GM12878 (cell line): Measurements from ENCODE around the gene TFB1M. TPM values are rescaled to one million over a fixed set of nuclear protein-coding genes. Genes with fewer than 3 reads are reported as not detected.
A peak's percentile ranks its signal among the peaks of the same experiment; 100 is the strongest.

Experiments
- ATAC-seq: fragments of 200-7000 bp; cut with Tn5 transposase; 3 replicates; pipeline ENCODE4 v1.9.1; 2020; ENCODE audit warnings: mild to moderate bottlenecking, moderate library complexity
- BruUV-seq: library from RNA; stranded (reverse); fragments of 400-500 nt; replicated peaks from 2 replicates; lab custom pipeline; 2021; lab: Mats Ljungman, UMichigan
- CTCF ChIA-PET: fragments of 300-600 bp; sonication (Branson Sonifier 250); formaldehyde crosslinking; extraction: SDS; loops from one replicate; lab custom pipeline; 2021; ENCODE audit warnings: inconsistent platforms; lab: Yijun Ruan, JAX
- POLR2A ChIA-PET: fragments of 350-600 bp; formaldehyde crosslinking; extraction: SDS; loops from one replicate; lab custom pipeline; 2021; ENCODE audit warnings: inconsistent platforms; lab: Charles Lee
- RAD21 ChIA-PET: fragments of 300-600 bp; sonication (Branson Sonifier 250); formaldehyde crosslinking; loops from one replicate; lab custom pipeline; 2023; ENCODE audit warnings: antibody characterized with exemption; ENCODE audit not compliant: unreplicated experiment; lab: Charles Lee
- SMC1A ChIA-PET: fragments of 300-600 bp; sonication (Branson Sonifier 250); formaldehyde crosslinking; loops from one replicate; lab custom pipeline; 2023; ENCODE audit not compliant: unreplicated experiment, uncharacterized antibody; lab: Charles Lee
- DNase-seq: peaks from one replicate; pipeline ENCODE4 v3.0.0-alpha.2; 2011; ENCODE audit warnings: low read depth, low spot score
- FAIRE-seq: peaks from 3 replicates; lab custom pipeline; 2011; peaks lifted over from hg19 to GRCh38; lab: Jason Lieb, UNC
- H2AFZ ChIP-seq: 2 replicates; pipeline ENCODE4 v1.6.0; 2011; ENCODE audit warnings: low read depth, low read length, control low read depth; ENCODE audit not compliant: control insufficient read depth
- H3K27ac ChIP-seq: 2 replicates; pipeline ENCODE4 v1.5.1; 2011; ENCODE audit warnings: control low read depth; ENCODE audit not compliant: control insufficient read depth, insufficient read depth
- H3K27me3 ChIP-seq, 2 experiments: replicated peaks in 1 of 2; 2 replicates each; pipeline versions ENCODE4 v1.6.0 to v1.6.1; 2011; ENCODE audit warnings: low read length in 1 of 2; ENCODE audit not compliant: control insufficient read depth in 2 of 2, insufficient read depth in 2 of 2
- H3K36me3 ChIP-seq, 2 experiments: 2 replicates each; pipeline ENCODE4 v1.5.1; 2011; ENCODE audit warnings: low read length in 1 of 2; ENCODE audit not compliant: control insufficient read depth in 2 of 2, insufficient read depth in 2 of 2
- H3K4me1 ChIP-seq: 2 replicates; pipeline ENCODE4 v1.6.1; 2011; ENCODE audit warnings: mild to moderate bottlenecking, low read length, moderate library complexity, mixed read lengths; ENCODE audit not compliant: control insufficient read depth, insufficient read depth
- H3K4me2 ChIP-seq: 2 replicates; pipeline ENCODE4 v1.6.0; 2011; ENCODE audit warnings: control low read depth; ENCODE audit not compliant: control insufficient read depth, insufficient read depth
- H3K4me3 ChIP-seq: fragments of 200-600 bp; sonication (generic); 2 replicates; pipeline ENCODE4 v1.5.1; 2016
- H3K79me2 ChIP-seq: 2 replicates; pipeline ENCODE4 v1.6.0; 2011; ENCODE audit warnings: low read length; ENCODE audit not compliant: control insufficient read depth, insufficient read depth
- H3K9ac ChIP-seq: 2 replicates; pipeline ENCODE4 v1.8.0; 2011; ENCODE audit warnings: low read length, control low read depth, mixed read lengths; ENCODE audit not compliant: control insufficient read depth, insufficient read depth
- H3K9me3 ChIP-seq: replicated peaks from 3 replicates; pipeline ENCODE4 v1.5.1; 2011; ENCODE audit warnings: mild to moderate bottlenecking, low read length; ENCODE audit not compliant: control insufficient read depth, insufficient read depth
- H4K20me1 ChIP-seq: 2 replicates; pipeline ENCODE4 v1.6.0; 2011; ENCODE audit not compliant: control insufficient read depth, insufficient read depth
- BHLHE40 ChIP-seq, 2 experiments: fragments of 450-650 bp in 1 of 2; IDR thresholded peaks; 2 replicates each; pipeline ENCODE4 v1.6.1; 2011 to 2017; ENCODE audit warnings: low read depth in 2 of 2, borderline replicate concordance in 1 of 2, improper control_type of control experiment in 1 of 2, low read length in 1 of 2, mild to moderate bottlenecking in 1 of 2
- FOS ChIP-seq: IDR thresholded peaks from 3 replicates; pipeline ENCODE4 v1.6.1; 2011; ENCODE audit warnings: borderline replicate concordance; ENCODE audit not compliant: insufficient read length; ENCODE audit errors: extremely low read depth
- IKZF1 ChIP-seq: fragments of 450-650 bp; conservative IDR thresholded peaks from 2 replicates; pipeline ENCODE4 v1.6.1; 2017; ENCODE audit warnings: antibody characterized with exemption, mild to moderate bottlenecking
- IKZF2 ChIP-seq, 2 experiments: fragments of 450-650 bp; IDR thresholded peaks; 2 replicates each; pipeline ENCODE4 v1.6.1; 2017; ENCODE audit warnings: mild to moderate bottlenecking in 2 of 2, moderate library complexity in 2 of 2
- PAX8 ChIP-seq: fragments of 450-650 bp; IDR thresholded peaks from 2 replicates; pipeline ENCODE4 v1.6.1; 2017; ENCODE audit warnings: mild to moderate bottlenecking, moderate library complexity
- SP1 ChIP-seq: IDR thresholded peaks from one replicate; pipeline ENCODE4 v1.6.1; 2011; ENCODE audit warnings: low read depth, low read length
- ZBED1 ChIP-seq: IDR thresholded peaks from 2 replicates; pipeline ENCODE4 v1.6.1; 2016; ENCODE audit warnings: borderline replicate concordance
- ZNF217 ChIP-seq: fragments of 450-650 bp; IDR thresholded peaks from 2 replicates; pipeline ENCODE4 v1.6.1; 2017; ENCODE audit warnings: antibody characterized with exemption, mild to moderate bottlenecking
- WGBS: methylation state at CpG from one replicate; pipeline ENCODE4 v1.1.6; 2016; ENCODE audit warnings: low lambda C conversion rate; ENCODE audit not compliant: insufficient replicate concordance, insufficient coverage; ENCODE audit errors: missing lambda C conversion rate; 5-methylcytosine and 5-hydroxymethylcytosine counted together
- in situ Hi-C: fragments of 300-500 bp; cut with MboI; formaldehyde crosslinking; loops from 9 replicates; pipeline ENCODE4 v1.14.3; 2018; ENCODE audit warnings: mixed read lengths
- intact Hi-C: fragments of 100-400 bp; cut with micrococcal nuclease; formaldehyde crosslinking; loops from one replicate; pipeline ENCODE4 v1.14.2; 2022; ENCODE audit not compliant: unreplicated experiment
- polyA plus RNA-seq, 11 experiments: library from polyadenylated mRNA; depleted of rRNA in 4 of 11; unstranded in 6 of 11; stranded (reverse) in 5 of 11; fragments of >200 nt; fragmentation: Nextera tagmentation in 4 of 11; fragmentation: Illumina TruSeq in 1 of 11; extraction: Ambion mirVana in 4 of 11; extraction: Trizol in 1 of 11; gene quantifications; 1 replicate in 1 of 11; 2 replicates in 10 of 11; pipeline versions ENCODE4 v1.2.1 to v1.2.3, GENCODE V29; 2011 to 2016; ENCODE audit warnings: inconsistent platforms in 2 of 11, missing spikeins in 2 of 11, low read depth in 1 of 11
- total RNA-seq, 4 experiments: library from RNA; depleted of rRNA in 3 of 4; stranded (reverse); fragments of >200 nt in 3 of 4; fragmentation: Illumina TruSeq in 1 of 4; extraction: Trizol in 1 of 4; gene quantifications; 2 replicates each; pipeline versions ENCODE4 v1.2.1 to v1.2.3, GENCODE V29; 2013 to 2021
- TF ChIP-seq, protein P1 (sequence below): fragments of 450-650 bp; IDR thresholded peaks from 2 replicates; pipeline ENCODE4 v1.6.1; 2017; ENCODE audit warnings: mild to moderate bottlenecking, moderate library complexity
- TF ChIP-seq, protein P2 (sequence below): IDR thresholded peaks from 2 replicates; pipeline ENCODE4 v1.6.1; 2011; ENCODE audit warnings: low read depth, low read length, improper control_type of control experiment, borderline replicate concordance
- TF ChIP-seq, protein P3 (sequence below): fragments of 450-650 bp; IDR thresholded peaks from 2 replicates; pipeline ENCODE4 v1.6.1; 2017; ENCODE audit warnings: borderline replicate concordance
- TF ChIP-seq, protein P4 (sequence below): fragments of 150-350 bp; IDR thresholded peaks from 2 replicates; pipeline ENCODE4 v1.6.1; 2016; ENCODE audit warnings: low read depth, low read length

The TFB1M gene
- total and polyA plus RNA-seq, 10 of the 15 experiments (the other 5 are each of a cell fraction or from before 2014, with no cell fraction given): 29.9 to 117 (median 41.3) TPM

DNA sequence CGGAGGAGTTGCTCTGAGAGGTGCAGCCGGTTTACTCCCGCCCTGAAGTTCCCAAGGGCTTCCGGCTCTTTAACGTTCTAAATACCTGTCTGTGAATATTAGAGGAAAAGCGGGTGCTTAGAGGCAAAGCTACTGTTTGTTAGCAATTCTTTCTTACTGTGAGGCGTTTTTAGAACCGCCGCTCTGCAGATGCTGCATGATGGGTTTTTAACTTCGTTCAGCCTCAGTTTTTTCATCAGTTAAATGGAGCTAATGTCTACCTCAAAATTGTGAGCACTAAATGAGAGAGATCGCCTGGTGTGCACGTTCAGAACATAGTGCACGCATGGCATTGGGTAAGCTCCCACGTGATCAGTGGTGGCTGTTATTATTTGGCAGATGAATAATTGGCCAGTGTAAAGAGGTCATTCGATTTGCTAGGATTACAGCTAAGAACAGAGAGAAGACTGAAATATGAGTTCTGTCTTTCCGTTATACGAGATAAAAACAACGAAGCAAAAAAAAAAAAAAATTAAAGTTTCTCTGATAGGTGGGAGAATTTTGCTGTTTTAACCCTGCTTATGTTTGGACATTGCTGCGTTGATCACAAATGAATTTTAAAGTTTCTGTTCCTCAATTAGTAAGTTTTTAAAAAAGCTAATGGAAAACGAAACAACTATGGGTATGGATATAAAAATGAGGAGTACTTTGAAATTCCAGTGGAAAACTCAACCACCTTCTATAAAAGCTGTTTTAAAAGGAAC is 660 bp upstream of the TFB1M start:
- Histone ChIP-seq H4K20me1 (no peaks in the 10 kb centered on the region), H3K9me3 (peaks cover 2% of the 10 kb centered on the region; the same call in 1 of the 3 replicates), H3K36me3 (peaks cover 0 to 7% of the 10 kb centered on the region in 2 experiments; a peak in 2 of 4 replicates), H2AFZ (peak overlapping the region; percentile 84), H3K9ac (peak overlapping the region; percentile 62), H3K4me3 (peak overlapping the region; percentile 67), H3K27ac (peak overlapping the region; percentile 88), H3K4me1 (no peaks in the 10 kb centered on the region; the same call in 1 of the 2 replicates), H3K79me2 (peaks cover 20% of the 10 kb centered on the region), H3K27me3 (no peaks in the 10 kb centered on the region), H3K4me2 (peak overlapping the region; percentile 86)
- SMC1A ChIA-PET: interaction anchor here (0.6 to 5.7 kb wide), 25 partner anchors 7 to 1740 kb away, joined by 3 to 66 read pairs (median 3); no protein-coding TSS in a partner anchor
- POLR2A ChIA-PET: interaction anchor here (0.6 to 1.5 kb wide), 23 partner anchors 13 to 1412 kb away, joined by 3 to 6 read pairs (median 3); no protein-coding TSS in a partner anchor
- RAD21 ChIA-PET: interaction anchor here (0.8 to 7.0 kb wide), 19 partner anchors 10 to 639 kb away, joined by 3 to 54 read pairs (median 4); partner anchors contain the start of gene CLDN20
- in situ Hi-C loops: no loop called here
- BruUV-seq: TSS peak; percentile 97
- CTCF ChIA-PET: interaction anchor here (0.6 to 6.1 kb wide), 15 partner anchors 13 to 639 kb away, joined by 3 to 54 read pairs (median 4); no protein-coding TSS in a partner anchor
- DNase-seq (peak; percentile 85), ATAC-seq (peak; percentile 79), FAIRE-seq (peak; percentile 61)
- WGBS: under 1% methylated on average over 20 of the region's 20 CpGs
- intact Hi-C loops: loop anchor here (2.0 to 10.0 kb wide), 3 partner anchors 138 to 1380 kb away; partner anchors contain the start of gene SCAF8
- TF ChIP-seq SP1: no peak
- TF ChIP-seq, protein P1, sequence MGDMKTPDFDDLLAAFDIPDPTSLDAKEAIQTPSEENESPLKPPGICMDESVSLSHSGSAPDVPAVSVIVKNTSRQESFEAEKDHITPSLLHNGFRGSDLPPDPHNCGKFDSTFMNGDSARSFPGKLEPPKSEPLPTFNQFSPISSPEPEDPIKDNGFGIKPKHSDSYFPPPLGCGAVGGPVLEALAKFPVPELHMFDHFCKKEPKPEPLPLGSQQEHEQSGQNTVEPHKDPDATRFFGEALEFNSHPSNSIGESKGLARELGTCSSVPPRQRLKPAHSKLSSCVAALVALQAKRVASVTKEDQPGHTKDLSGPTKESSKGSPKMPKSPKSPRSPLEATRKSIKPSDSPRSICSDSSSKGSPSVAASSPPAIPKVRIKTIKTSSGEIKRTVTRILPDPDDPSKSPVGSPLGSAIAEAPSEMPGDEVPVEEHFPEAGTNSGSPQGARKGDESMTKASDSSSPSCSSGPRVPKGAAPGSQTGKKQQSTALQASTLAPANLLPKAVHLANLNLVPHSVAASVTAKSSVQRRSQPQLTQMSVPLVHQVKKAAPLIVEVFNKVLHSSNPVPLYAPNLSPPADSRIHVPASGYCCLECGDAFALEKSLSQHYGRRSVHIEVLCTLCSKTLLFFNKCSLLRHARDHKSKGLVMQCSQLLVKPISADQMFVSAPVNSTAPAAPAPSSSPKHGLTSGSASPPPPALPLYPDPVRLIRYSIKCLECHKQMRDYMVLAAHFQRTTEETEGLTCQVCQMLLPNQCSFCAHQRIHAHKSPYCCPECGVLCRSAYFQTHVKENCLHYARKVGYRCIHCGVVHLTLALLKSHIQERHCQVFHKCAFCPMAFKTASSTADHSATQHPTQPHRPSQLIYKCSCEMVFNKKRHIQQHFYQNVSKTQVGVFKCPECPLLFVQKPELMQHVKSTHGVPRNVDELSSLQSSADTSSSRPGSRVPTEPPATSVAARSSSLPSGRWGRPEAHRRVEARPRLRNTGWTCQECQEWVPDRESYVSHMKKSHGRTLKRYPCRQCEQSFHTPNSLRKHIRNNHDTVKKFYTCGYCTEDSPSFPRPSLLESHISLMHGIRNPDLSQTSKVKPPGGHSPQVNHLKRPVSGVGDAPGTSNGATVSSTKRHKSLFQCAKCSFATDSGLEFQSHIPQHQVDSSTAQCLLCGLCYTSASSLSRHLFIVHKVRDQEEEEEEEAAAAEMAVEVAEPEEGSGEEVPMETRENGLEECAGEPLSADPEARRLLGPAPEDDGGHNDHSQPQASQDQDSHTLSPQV: no peak
- TF ChIP-seq ZBED1: no peak
- TF ChIP-seq ZNF217: peak; percentile 95
- TF ChIP-seq, protein P2, sequence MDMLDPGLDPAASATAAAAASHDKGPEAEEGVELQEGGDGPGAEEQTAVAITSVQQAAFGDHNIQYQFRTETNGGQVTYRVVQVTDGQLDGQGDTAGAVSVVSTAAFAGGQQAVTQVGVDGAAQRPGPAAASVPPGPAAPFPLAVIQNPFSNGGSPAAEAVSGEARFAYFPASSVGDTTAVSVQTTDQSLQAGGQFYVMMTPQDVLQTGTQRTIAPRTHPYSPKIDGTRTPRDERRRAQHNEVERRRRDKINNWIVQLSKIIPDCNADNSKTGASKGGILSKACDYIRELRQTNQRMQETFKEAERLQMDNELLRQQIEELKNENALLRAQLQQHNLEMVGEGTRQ: peak; percentile 74
- TF ChIP-seq PAX8: no peak; the same call in 1 of the 2 replicates
- TF ChIP-seq BHLHE40 (IDR thresholded peaks at IDR 0.05; ENCODE audit: borderline replicate concordance in 1 of 2, low read depth in 2 of 2, low read length in 1 of 2): peak; percentile 91 to 94
- no peak for TF ChIP-seq IKZF1
- TF ChIP-seq FOS: no peak
- TF ChIP-seq, protein P3, sequence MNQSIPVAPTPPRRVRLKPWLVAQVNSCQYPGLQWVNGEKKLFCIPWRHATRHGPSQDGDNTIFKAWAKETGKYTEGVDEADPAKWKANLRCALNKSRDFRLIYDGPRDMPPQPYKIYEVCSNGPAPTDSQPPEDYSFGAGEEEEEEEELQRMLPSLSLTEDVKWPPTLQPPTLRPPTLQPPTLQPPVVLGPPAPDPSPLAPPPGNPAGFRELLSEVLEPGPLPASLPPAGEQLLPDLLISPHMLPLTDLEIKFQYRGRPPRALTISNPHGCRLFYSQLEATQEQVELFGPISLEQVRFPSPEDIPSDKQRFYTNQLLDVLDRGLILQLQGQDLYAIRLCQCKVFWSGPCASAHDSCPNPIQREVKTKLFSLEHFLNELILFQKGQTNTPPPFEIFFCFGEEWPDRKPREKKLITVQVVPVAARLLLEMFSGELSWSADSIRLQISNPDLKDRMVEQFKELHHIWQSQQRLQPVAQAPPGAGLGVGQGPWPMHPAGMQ: no peak
- TF ChIP-seq, protein P4, sequence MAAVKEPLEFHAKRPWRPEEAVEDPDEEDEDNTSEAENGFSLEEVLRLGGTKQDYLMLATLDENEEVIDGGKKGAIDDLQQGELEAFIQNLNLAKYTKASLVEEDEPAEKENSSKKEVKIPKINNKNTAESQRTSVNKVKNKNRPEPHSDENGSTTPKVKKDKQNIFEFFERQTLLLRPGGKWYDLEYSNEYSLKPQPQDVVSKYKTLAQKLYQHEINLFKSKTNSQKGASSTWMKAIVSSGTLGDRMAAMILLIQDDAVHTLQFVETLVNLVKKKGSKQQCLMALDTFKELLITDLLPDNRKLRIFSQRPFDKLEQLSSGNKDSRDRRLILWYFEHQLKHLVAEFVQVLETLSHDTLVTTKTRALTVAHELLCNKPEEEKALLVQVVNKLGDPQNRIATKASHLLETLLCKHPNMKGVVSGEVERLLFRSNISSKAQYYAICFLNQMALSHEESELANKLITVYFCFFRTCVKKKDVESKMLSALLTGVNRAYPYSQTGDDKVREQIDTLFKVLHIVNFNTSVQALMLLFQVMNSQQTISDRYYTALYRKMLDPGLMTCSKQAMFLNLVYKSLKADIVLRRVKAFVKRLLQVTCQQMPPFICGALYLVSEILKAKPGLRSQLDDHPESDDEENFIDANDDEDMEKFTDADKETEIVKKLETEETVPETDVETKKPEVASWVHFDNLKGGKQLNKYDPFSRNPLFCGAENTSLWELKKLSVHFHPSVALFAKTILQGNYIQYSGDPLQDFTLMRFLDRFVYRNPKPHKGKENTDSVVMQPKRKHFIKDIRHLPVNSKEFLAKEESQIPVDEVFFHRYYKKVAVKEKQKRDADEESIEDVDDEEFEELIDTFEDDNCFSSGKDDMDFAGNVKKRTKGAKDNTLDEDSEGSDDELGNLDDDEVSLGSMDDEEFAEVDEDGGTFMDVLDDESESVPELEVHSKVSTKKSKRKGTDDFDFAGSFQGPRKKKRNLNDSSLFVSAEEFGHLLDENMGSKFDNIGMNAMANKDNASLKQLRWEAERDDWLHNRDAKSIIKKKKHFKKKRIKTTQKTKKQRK: no peak
- TF ChIP-seq IKZF2 (IDR thresholded peaks at IDR 0.05): peak in 1 of 2 experiments; percentile 46; a peak in 2 of 4 replicates
